B cell (primary cell): ENCODE measurements around the gene STARD10. TPM values are rescaled to one million over a fixed set of nuclear protein-coding genes. Genes with fewer than 3 reads are reported as not detected.
A peak's percentile ranks its signal among the peaks of the same experiment; 100 is the strongest.

Experiments used
- ATAC-seq: fragments of 200-7000 bp; cut with Tn5 transposase; one replicate; pipeline ENCODE4 v1.10.0; 2021; ENCODE audit warnings: low read depth, mild to moderate bottlenecking, moderate number of reproducible peaks, moderate library complexity
- CTCF ChIA-PET: fragments of 350-600 bp; sonication (Branson Sonifier 250); formaldehyde crosslinking; loops from one replicate; lab custom pipeline; 2021; ENCODE audit warnings: antibody characterized with exemption, inconsistent platforms; lab: Charles Lee
- POLR2A ChIA-PET: fragments of 350-600 bp; sonication (Branson Sonifier 250); formaldehyde crosslinking; loops from one replicate; lab custom pipeline; 2021; ENCODE audit warnings: antibody characterized with exemption; lab: Charles Lee
- DNase-seq: peaks from one replicate; pipeline ENCODE4 v3.0.0; 2013
- H2AFZ ChIP-seq: 2 replicates; pipeline ENCODE4 v1.6.1; 2012; ENCODE audit warnings: mild to moderate bottlenecking, low read depth, low read length; ENCODE audit not compliant: insufficient read depth, poor library complexity, severe bottlenecking
- H3K27ac ChIP-seq, 2 donors: 1 replicate in 1 of 2; 2 replicates in 1 of 2; pipeline ENCODE4 v1.5.1; 2012 to 2013; ENCODE audit warnings: low read length in 2 of 2, mild to moderate bottlenecking in 2 of 2, moderate library complexity in 1 of 2
- H3K27me3 ChIP-seq, 4 experiments: fragments of 200-600 bp in 1 of 4; sonication (generic) in 1 of 4; replicated peaks in 1 of 4; 1 replicate in 2 of 4; 2 replicates in 2 of 4; pipeline versions ENCODE4 v1.6.1 to v1.7.0; 2013 to 2016; ENCODE audit warnings: low read length in 3 of 4, mild to moderate bottlenecking in 2 of 4, mixed read lengths in 1 of 4, moderate library complexity in 1 of 4; ENCODE audit not compliant: insufficient read depth in 4 of 4, control insufficient read depth in 3 of 4; ENCODE audit errors: control extremely low read depth in 1 of 4
- H3K36me3 ChIP-seq, 2 experiments: replicated peaks in 1 of 2; 1 replicate in 1 of 2; 2 replicates in 1 of 2; pipeline versions ENCODE4 v1.6.1 to v1.7.1; 2013; ENCODE audit warnings: low read length in 1 of 2; ENCODE audit not compliant: insufficient read depth in 2 of 2, control insufficient read depth in 1 of 2; ENCODE audit errors: control extremely low read depth in 1 of 2, extremely low read depth in 1 of 2
- H3K4me1 ChIP-seq, 2 donors: fragments of 200-600 bp in 1 of 2; sonication (generic) in 1 of 2; 1 replicate in 1 of 2; 2 replicates in 1 of 2; pipeline versions ENCODE4 v1.5.1 to v1.6.1; 2013 to 2017; ENCODE audit warnings: low read length in 2 of 2; ENCODE audit not compliant: control insufficient read depth in 2 of 2, insufficient read depth in 2 of 2
- H3K4me2 ChIP-seq: replicated peaks from 2 replicates; pipeline ENCODE3; 2012; ENCODE audit warnings: mild to moderate bottlenecking, low read depth, low read length; ENCODE audit not compliant: poor library complexity, severe bottlenecking
- H3K4me3 ChIP-seq, 5 experiments: fragments of 200-600 bp in 1 of 5; sonication (generic) in 1 of 5; 1 replicate in 3 of 5; 2 replicates in 2 of 5; pipeline versions ENCODE4 v1.5.1 to v1.7.0; 2011 to 2016; ENCODE audit warnings: low read length in 4 of 5, mild to moderate bottlenecking in 4 of 5, low read depth in 2 of 5, control low read depth in 1 of 5, moderate library complexity in 1 of 5; ENCODE audit not compliant: insufficient read depth in 1 of 5; ENCODE audit errors: control extremely low read depth in 1 of 5, extremely low read depth in 1 of 5
- H3K79me2 ChIP-seq: fragments of 200-600 bp; sonication (generic); one replicate; pipeline ENCODE4 v1.6.0; 2016; ENCODE audit warnings: low read length; ENCODE audit not compliant: control insufficient read depth, insufficient read depth
- H3K9ac ChIP-seq: fragments of 200-600 bp; sonication (generic); 2 replicates; pipeline ENCODE4 v1.6.1; 2017; ENCODE audit warnings: mild to moderate bottlenecking, low read length, moderate library complexity
- H3K9me3 ChIP-seq, 3 donors: one replicate each; pipeline versions ENCODE4 v1.6.1 to v1.7.1; 2013; ENCODE audit warnings: low read length in 2 of 3; ENCODE audit not compliant: control insufficient read depth in 2 of 3, insufficient read depth in 1 of 3; ENCODE audit errors: control extremely low read depth in 1 of 3
- H4K20me1 ChIP-seq: 2 replicates; pipeline ENCODE4 v1.6.0; 2012; ENCODE audit warnings: mild to moderate bottlenecking, low read length; ENCODE audit not compliant: insufficient read depth, control insufficient read depth, poor library complexity, severe bottlenecking
- H3K27ac Mint-ChIP-seq: one replicate; pipeline ENCODE4 v1.8.0; 2021; ENCODE audit warnings: mixed read lengths
- H3K27me3 Mint-ChIP-seq: one replicate; pipeline ENCODE4 v1.8.0; 2021; ENCODE audit warnings: mixed read lengths
- H3K4me1 Mint-ChIP-seq: one replicate; pipeline ENCODE4 v1.8.0; 2021; ENCODE audit warnings: mixed read lengths
- H3K4me3 Mint-ChIP-seq: one replicate; pipeline ENCODE4 v1.8.0; 2021; ENCODE audit warnings: mixed read lengths
- H3K9me3 Mint-ChIP-seq: one replicate; pipeline ENCODE4 v1.8.0; 2022; ENCODE audit warnings: mixed read lengths; ENCODE audit not compliant: insufficient read depth
- EZH2 ChIP-seq: IDR thresholded peaks from 2 replicates; pipeline ENCODE4 v1.6.1; 2012; ENCODE audit warnings: borderline replicate concordance, low read depth, mild to moderate bottlenecking, moderate library complexity, low read length; ENCODE audit not compliant: insufficient read depth, poor library complexity, severe bottlenecking
- WGBS: methylation state at CpG from one replicate; pipeline ENCODE4 v1.1.5; 2013; ENCODE audit warnings: missing lambda C conversion rate; ENCODE audit not compliant: insufficient coverage; 5-methylcytosine and 5-hydroxymethylcytosine counted together
- intact Hi-C: fragments of 100-400 bp; cut with micrococcal nuclease; formaldehyde crosslinking; loops from one replicate; pipeline ENCODE4 v1.10.0; 2022
- polyA plus RNA-seq: library from polyadenylated mRNA; depleted of rRNA; stranded (reverse); fragments of >200 nt; gene quantifications from 2 replicates; pipeline ENCODE4 v1.2.3, GENCODE V29; 2012
- total RNA-seq, 2 donors: library from RNA; stranded (reverse); fragments of 120-200 nt in 1 of 2; gene quantifications; 1 replicate in 1 of 2; 2 replicates in 1 of 2; pipeline versions ENCODE4 v1.2.3 to v1.2.4, GENCODE V29; 2013 to 2022
- TF ChIP-seq, protein P1 (sequence below): fragments of 200-600 bp; IDR thresholded peaks from one replicate; pipeline ENCODE4 v1.8.0; 2022; ENCODE audit warnings: antibody characterized with exemption, mild to moderate bottlenecking

The STARD10 gene
- total and polyA plus RNA-seq, 2 donors (not counting 1 experiment from before 2014, with no cell fraction given) = 37.5 to 39.2 TPM

DNA sequence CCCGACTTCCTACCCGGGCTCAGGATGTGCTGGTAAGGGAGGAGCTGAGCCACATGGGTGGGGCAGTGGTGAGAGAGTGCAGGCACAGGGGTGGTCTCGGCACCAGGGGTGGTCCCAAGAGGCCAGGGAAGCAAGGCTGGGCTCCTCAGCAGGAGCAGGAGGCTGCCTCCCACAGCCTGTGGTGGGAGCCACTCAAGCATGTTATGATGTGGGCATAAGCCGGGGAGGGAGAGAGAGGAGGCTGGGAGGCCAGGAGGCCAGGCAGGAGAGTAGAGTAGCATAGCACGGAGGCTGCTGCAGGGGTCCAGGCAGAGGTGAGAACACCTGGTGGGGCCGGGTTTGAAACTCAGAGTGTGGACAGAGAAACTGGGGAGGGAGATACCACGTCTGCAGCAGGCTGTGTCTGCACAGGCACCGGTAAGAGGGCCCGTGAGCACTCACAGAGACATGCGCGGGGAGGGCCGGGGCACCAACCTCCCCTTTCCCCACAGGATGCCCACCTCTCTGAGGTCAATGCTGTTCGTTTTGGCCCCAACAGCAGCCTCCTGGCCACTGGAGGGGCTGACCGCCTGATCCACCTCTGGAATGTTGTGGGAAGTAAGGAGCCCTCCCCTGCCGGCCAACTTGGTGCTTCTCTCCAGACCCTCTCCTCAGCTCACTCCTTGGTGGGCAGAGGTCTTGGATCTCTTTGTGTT, 31.1 kb upstream of the STARD10 start:
- H3K4me2 ChIP-seq = no peak overlapping the region
- H3K27me3 ChIP-seq = no peaks in the 10 kb centered on the region
- intact Hi-C loops = loop anchor here (5.0 kb wide), 1 partner anchor 327 kb away; no protein-coding TSS in a partner anchor
- no peak overlapping the region for H2AFZ ChIP-seq
- no peak overlapping the region for H3K4me3 Mint-ChIP-seq
- ATAC-seq = no peak
- no peaks in the 10 kb centered on the region for H3K27me3 Mint-ChIP-seq
- peaks cover 44% of the 10 kb centered on the region for H4K20me1 ChIP-seq
- H3K4me1 Mint-ChIP-seq = peaks cover 51% of the 10 kb centered on the region
- H3K4me1 ChIP-seq = peaks cover 16 to 44% of the 10 kb centered on the region in 2 donors
- H3K9me3 Mint-ChIP-seq = no peaks in the 10 kb centered on the region
- no peaks in the 10 kb centered on the region for H3K79me2 ChIP-seq
- H3K9me3 ChIP-seq = peaks cover 0 to 4% (median 0%) of the 10 kb centered on the region in 3 donors
- POLR2A ChIA-PET = interaction anchor here (0.5 kb wide), 1 partner anchor 25 kb away, joined by 3 read pairs; no protein-coding TSS in a partner anchor
- peaks cover 0 to 68% of the 10 kb centered on the region in 2 experiments for H3K36me3 ChIP-seq
- H3K27ac Mint-ChIP-seq = peak overlapping the region; percentile 82
- WGBS = 86% methylated on average over 13 of the region's 15 CpGs
- no peak for TF ChIP-seq EZH2
- TF ChIP-seq, protein P1, sequence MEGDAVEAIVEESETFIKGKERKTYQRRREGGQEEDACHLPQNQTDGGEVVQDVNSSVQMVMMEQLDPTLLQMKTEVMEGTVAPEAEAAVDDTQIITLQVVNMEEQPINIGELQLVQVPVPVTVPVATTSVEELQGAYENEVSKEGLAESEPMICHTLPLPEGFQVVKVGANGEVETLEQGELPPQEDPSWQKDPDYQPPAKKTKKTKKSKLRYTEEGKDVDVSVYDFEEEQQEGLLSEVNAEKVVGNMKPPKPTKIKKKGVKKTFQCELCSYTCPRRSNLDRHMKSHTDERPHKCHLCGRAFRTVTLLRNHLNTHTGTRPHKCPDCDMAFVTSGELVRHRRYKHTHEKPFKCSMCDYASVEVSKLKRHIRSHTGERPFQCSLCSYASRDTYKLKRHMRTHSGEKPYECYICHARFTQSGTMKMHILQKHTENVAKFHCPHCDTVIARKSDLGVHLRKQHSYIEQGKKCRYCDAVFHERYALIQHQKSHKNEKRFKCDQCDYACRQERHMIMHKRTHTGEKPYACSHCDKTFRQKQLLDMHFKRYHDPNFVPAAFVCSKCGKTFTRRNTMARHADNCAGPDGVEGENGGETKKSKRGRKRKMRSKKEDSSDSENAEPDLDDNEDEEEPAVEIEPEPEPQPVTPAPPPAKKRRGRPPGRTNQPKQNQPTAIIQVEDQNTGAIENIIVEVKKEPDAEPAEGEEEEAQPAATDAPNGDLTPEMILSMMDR = no peak
- no peak overlapping the region for H3K4me3 ChIP-seq
- DNase-seq = no peak
- CTCF ChIA-PET = interaction anchor here (1.0 to 3.0 kb wide), 2 partner anchors 100 to 102 kb away, joined by 3 to 12 read pairs; no protein-coding TSS in a partner anchor
- H3K9ac ChIP-seq = no peak overlapping the region
- peak overlapping the region in 1 of 2 donors; percentile 86 for H3K27ac ChIP-seq

DNA sequence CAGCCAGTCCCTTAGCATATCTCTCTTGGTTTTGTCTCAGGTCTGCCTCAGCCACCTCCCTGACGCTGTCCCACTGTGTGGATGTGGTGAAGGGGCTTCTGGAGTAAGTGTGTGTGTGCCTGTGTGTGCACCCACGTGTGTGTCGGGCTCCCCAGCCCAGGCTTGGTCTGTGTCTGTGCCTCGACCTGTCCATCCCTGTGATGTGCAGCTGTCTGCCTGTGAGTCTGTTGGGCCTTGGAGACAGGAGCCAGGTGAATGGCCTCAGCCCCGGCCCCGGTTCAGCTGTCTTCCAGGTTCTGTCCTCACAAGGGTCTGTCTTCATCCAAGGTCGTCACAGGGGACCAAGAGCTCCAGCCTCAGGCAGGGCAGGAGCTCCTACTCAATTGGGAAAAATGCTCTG, 30.2 kb upstream of the STARD10 start:
- H3K36me3 ChIP-seq = peaks cover 0 to 67% of the 10 kb centered on the region in 2 experiments
- intact Hi-C loops = loop anchor here (5.0 kb wide), 1 partner anchor 328 kb away; no protein-coding TSS in a partner anchor
- no peaks in the 10 kb centered on the region for H3K9me3 Mint-ChIP-seq
- H4K20me1 ChIP-seq = peaks cover 42% of the 10 kb centered on the region
- 91% methylated on average over 7 of the region's 7 CpGs for WGBS
- no peak for ATAC-seq
- peak overlapping the region in 1 of 2 donors; percentile 86 for H3K27ac ChIP-seq
- H3K9me3 ChIP-seq = peaks cover 0 to 4% (median 0%) of the 10 kb centered on the region in 3 donors
- no peak overlapping the region for H2AFZ ChIP-seq
- H3K27ac Mint-ChIP-seq = peak overlapping the region; percentile 95
- H3K27me3 ChIP-seq = no peaks in the 10 kb centered on the region
- no peak overlapping the region for H3K4me3 ChIP-seq
- ChIA-PET POLR2A (interaction anchor here (0.6 kb wide), 1 partner anchor 9 kb away, joined by 9 read pairs; no protein-coding TSS in a partner anchor), CTCF (interaction anchor here (0.9 to 3.0 kb wide), 3 partner anchors 8 to 101 kb away, joined by 3 to 12 read pairs (median 11); no protein-coding TSS in a partner anchor)
- no peaks in the 10 kb centered on the region for H3K27me3 Mint-ChIP-seq
- peaks cover 16 to 44% of the 10 kb centered on the region in 2 donors for H3K4me1 ChIP-seq
- no peak for TF ChIP-seq EZH2
- TF ChIP-seq, protein P1 = no peak
- H3K9ac ChIP-seq = no peak overlapping the region
- DNase-seq = peak; percentile 33
- H3K4me1 Mint-ChIP-seq = peaks cover 54% of the 10 kb centered on the region
- no peak overlapping the region for H3K4me2 ChIP-seq
- H3K79me2 ChIP-seq = no peaks in the 10 kb centered on the region
- H3K4me3 Mint-ChIP-seq = no peak overlapping the region
